Panc1 (cell line): ENCODE measurements around the gene WDR59.

Experiments used
- POLR2AphosphoS5 ChIP-seq: IDR thresholded peaks from 2 replicates; pipeline ENCODE4 v1.6.1; 2012; ENCODE audit warnings: mild to moderate bottlenecking, low read depth, low read length, moderate library complexity
- SIN3A ChIP-seq: IDR thresholded peaks from 2 replicates; pipeline ENCODE4 v1.6.1; 2012; ENCODE audit warnings: low read depth, mild to moderate bottlenecking, low read length, moderate library complexity, borderline replicate concordance; ENCODE audit not compliant: insufficient read depth
- TCF7L2 ChIP-seq: IDR thresholded peaks from 2 replicates; pipeline ENCODE4 v1.6.1; 2011; ENCODE audit warnings: mild to moderate bottlenecking, low read depth, low read length, inconsistent platforms
- TF ChIP-seq, protein P1 (sequence below), 2 experiments: IDR thresholded peaks; 2 replicates each; pipeline ENCODE4 v1.6.1; 2011 to 2012; ENCODE audit warnings: low read depth in 2 of 2, control low read depth in 1 of 2, low read length in 1 of 2, mild to moderate bottlenecking in 1 of 2, moderate library complexity in 1 of 2; ENCODE audit not compliant: insufficient read depth in 1 of 2
- TF ChIP-seq, protein P2 (sequence below): fragments of 450-650 bp; IDR thresholded peaks from 2 replicates; pipeline ENCODE4 v1.5.1; 2017; ENCODE audit warnings: mild to moderate bottlenecking

DNA sequence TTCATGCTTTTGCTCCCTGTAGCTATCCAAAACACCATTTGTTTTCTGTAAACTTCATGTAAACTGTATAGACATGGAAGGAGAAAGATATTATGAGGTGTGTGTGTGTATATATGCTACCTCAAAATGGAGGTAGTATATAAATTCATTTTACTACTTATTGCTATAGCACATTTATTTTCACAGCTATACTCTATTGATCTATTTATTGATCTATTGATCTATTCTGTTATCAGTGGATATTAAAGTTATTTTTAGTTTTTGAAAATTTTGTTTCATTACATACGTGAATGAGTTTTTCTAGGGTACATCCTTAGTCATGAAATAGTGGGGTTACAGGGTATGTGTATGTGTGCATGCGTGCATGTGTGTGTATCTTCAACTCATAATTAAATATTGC is 29.4 kb upstream of the WDR59 start:
- TF ChIP-seq, protein P1, sequence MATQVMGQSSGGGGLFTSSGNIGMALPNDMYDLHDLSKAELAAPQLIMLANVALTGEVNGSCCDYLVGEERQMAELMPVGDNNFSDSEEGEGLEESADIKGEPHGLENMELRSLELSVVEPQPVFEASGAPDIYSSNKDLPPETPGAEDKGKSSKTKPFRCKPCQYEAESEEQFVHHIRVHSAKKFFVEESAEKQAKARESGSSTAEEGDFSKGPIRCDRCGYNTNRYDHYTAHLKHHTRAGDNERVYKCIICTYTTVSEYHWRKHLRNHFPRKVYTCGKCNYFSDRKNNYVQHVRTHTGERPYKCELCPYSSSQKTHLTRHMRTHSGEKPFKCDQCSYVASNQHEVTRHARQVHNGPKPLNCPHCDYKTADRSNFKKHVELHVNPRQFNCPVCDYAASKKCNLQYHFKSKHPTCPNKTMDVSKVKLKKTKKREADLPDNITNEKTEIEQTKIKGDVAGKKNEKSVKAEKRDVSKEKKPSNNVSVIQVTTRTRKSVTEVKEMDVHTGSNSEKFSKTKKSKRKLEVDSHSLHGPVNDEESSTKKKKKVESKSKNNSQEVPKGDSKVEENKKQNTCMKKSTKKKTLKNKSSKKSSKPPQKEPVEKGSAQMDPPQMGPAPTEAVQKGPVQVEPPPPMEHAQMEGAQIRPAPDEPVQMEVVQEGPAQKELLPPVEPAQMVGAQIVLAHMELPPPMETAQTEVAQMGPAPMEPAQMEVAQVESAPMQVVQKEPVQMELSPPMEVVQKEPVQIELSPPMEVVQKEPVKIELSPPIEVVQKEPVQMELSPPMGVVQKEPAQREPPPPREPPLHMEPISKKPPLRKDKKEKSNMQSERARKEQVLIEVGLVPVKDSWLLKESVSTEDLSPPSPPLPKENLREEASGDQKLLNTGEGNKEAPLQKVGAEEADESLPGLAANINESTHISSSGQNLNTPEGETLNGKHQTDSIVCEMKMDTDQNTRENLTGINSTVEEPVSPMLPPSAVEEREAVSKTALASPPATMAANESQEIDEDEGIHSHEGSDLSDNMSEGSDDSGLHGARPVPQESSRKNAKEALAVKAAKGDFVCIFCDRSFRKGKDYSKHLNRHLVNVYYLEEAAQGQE (IDR thresholded peaks at IDR 0.05; ENCODE audit: insufficient read depth in 1 of 2, low read depth in 2 of 2, low read length in 1 of 2): no peak
- TF ChIP-seq POLR2AphosphoS5 (no peak), SIN3A (no peak), TCF7L2 (no peak)
- TF ChIP-seq, protein P2, sequence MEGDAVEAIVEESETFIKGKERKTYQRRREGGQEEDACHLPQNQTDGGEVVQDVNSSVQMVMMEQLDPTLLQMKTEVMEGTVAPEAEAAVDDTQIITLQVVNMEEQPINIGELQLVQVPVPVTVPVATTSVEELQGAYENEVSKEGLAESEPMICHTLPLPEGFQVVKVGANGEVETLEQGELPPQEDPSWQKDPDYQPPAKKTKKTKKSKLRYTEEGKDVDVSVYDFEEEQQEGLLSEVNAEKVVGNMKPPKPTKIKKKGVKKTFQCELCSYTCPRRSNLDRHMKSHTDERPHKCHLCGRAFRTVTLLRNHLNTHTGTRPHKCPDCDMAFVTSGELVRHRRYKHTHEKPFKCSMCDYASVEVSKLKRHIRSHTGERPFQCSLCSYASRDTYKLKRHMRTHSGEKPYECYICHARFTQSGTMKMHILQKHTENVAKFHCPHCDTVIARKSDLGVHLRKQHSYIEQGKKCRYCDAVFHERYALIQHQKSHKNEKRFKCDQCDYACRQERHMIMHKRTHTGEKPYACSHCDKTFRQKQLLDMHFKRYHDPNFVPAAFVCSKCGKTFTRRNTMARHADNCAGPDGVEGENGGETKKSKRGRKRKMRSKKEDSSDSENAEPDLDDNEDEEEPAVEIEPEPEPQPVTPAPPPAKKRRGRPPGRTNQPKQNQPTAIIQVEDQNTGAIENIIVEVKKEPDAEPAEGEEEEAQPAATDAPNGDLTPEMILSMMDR: no peak
